Testis (tissue), 2 donors: ENCODE measurements around the gene PLXNB1.

Source experiments
- CTCF ChIP-seq, 3 experiments: fragments of 450-650 bp in 2 of 3; fragments of 200-600 bp in 1 of 3; sonication (generic) in 1 of 3; IDR thresholded peaks; one replicate each; pipeline ENCODE4 v1.5.1; 2016 to 2019; ENCODE audit warnings: antibody characterized with exemption in 3 of 3, mild to moderate bottlenecking in 2 of 3, moderate library complexity in 1 of 3
- POLR2A ChIP-seq: fragments of 450-650 bp; IDR thresholded peaks from one replicate; pipeline ENCODE4 v1.6.1; 2017; ENCODE audit warnings: antibody characterized with exemption, mild to moderate bottlenecking, moderate library complexity

DNA sequence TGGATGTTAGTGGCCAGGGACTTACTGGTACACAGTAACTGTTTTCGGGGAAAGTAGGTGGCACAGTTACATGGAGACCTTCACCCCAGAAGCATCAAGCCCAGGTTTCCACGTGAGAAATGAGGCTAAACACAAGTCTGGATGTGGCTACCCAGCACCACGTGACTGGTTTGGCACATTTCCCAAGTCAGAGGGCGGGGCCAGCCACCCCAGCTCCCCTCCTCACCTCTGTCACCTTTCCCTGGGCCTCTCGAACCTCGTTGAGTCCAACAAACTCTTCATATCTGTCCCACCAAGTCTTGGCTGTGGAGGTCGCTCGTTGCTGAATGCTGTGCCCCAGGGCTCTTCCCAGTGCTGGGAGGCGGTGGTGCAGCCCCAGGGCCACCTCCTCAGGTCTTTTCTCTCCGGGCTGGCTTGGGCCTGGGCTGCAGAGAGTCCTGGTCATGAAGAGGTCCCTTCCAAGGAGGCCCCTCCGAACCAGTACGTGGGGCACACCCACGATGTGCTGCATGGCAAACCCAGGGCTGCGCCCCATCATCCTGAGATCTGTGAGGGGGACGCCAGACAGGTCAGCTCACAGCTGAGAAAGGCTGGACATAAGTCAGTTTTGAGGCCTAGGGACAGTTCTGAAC, 4.8 kb upstream of the PLXNB1 start:
- TF ChIP-seq CTCF (IDR thresholded peaks at IDR 0.05) (no peak), POLR2A (no peak)
